ENCODE results near the gene NEU4.

NEU4 gene

DNA sequence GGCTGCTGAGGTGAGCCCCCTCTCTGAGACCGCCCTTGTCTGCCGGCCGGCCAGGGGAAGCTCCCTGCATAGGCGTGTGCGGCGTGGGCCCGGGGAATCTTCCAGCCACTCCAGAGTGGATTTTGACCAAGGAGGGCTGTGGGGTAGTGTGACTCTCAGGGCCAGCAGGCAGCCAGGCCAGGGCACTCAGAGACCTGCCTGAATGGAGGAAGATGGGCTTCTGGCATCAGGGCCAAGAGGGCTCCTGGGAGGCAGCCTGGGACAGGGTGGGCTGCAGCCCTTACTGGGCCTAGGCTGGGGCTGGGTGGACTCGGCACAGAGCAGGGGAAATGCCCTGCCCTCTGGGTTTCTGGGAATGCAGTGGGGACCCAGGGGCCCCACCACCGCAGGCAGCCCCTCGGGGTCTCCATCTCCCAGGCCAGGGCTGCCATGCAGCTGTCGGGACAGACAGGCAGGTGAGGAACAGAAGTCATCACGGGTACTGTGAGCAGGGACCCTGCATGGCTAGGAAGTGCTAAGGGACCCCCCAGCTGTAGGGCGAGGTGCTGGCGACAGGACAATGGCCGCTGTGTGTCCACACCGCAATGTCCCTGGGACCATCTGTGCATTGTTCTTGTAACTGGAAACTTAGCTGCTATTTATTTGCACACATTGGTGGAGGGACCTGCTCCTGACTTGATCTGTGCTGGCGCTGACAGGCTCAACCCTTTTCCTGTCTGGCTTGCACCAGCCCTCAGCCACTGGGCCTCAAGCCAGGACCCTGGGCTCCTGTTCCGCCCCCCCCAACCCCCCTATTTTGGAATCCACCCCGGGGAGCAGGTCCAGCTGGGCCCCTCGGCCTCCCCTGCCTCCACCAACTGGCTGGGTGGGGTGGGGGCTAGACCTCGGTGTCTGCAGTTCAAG, 45.6 kb downstream of the NEU4 start:
- no peak for DNase-seq

DNA sequence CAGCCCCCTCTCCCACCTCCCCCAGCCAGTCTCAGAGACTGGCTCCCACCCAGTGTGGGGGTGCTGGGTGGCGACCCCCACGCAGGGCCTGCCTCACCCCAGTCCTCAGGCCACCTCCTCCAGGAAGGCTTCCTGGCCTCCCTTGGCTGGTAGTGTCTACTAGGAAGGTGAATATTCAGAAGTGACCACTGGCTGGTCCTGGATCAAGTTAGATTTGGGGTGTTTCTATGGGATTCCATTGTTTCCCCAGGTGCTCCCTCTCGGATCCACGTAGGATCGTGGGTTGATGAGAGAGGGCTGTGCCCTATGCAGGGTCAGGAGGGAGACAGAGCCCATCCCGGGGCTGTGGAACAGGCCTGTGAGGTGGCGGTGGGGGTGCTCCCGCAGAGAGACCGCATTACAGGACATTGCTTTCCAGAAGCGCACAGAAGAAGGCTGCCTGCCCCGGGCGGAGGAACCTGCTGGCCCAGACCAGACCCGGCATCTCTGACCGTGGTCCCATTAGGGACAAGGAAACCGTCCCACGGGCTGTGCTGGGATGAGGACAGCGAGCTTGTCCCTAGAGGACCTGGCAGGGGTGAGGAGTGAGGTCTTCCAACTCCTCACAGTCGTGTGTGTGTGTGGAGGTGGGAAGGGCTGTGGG, 46.4 kb downstream of the NEU4 start:
- DNase-seq = no peak

DNA sequence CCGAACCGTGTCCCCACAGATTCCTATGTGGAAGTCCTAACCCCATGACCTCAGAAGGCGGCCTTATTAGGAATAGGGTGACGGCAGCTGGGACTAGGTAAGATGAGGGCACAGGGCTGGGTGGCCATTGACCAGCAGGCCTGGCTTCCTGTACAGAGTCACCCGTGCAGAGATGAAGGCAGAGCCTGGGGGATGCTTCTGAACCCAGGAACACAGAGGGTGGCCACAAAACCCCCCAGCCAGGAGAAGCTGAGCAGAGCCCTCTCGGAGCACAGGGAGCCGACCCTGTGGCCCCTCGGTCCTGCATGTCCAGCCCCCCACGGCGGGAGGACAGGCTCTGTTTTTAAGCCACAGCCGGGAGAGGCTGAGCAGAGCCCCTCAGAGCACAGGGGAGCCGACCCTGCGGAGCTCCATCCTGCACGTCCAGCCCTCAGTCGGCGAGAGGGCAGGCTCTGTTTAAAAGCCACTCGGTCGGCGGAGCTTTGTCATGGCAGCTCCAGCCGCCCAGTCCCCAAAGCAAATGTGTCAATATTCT, 47.0 kb downstream of the NEU4 start:
- DNase-seq = no peak

DNA sequence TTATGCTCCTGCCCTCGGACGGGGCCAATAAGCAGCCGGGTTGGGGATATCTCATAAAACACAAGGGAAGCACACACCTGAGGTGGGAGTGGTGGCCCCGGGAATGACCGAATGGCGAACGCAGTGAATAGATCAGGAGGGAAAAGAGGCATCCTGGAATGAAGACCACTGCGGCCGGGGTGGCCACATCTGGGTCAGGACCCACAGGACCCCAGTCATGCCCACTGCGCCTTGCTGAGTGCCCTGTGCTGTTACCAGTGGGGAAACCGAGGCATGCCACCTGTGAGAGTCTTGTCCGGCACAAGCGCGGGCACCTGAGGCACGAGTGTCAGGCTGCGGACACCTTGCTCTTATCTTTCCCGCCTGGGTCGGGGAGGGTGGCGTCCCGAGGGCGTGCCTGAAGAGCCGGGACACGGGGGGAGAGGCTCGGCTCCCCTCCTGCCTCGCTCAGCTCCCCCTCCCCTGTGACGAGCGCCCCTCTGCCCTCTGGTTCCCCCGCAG, 48.1 kb downstream of the NEU4 start:
- no peak for DNase-seq

DNA sequence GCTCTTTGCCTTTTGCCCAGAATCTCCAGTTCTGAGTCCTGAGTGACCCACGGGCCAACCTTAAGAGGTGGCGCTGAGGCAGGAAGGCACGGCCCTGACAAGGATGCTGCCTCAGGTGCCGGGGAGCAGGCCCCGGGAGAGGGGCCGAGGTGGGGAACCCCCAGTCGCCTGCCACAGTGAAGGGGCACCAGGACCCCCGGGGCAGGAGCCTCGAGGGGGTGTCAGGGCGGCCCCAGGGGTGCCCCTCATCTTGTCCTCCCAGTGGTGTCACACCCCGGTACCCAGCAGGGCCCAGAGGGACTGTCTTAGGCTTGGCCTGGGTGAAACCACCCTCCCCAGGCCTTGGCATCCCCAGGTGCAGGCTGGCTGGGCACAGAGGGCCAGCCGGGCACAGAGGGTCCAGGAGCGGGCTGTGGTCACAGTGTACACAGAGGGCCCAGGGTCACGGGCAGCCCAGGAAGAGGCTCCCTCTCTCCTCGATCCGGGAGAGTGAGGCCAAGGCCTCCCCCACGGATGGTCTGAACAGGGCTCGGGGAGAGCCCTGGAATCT, 48.7 kb downstream of the NEU4 start:
- no peak for DNase-seq

DNA sequence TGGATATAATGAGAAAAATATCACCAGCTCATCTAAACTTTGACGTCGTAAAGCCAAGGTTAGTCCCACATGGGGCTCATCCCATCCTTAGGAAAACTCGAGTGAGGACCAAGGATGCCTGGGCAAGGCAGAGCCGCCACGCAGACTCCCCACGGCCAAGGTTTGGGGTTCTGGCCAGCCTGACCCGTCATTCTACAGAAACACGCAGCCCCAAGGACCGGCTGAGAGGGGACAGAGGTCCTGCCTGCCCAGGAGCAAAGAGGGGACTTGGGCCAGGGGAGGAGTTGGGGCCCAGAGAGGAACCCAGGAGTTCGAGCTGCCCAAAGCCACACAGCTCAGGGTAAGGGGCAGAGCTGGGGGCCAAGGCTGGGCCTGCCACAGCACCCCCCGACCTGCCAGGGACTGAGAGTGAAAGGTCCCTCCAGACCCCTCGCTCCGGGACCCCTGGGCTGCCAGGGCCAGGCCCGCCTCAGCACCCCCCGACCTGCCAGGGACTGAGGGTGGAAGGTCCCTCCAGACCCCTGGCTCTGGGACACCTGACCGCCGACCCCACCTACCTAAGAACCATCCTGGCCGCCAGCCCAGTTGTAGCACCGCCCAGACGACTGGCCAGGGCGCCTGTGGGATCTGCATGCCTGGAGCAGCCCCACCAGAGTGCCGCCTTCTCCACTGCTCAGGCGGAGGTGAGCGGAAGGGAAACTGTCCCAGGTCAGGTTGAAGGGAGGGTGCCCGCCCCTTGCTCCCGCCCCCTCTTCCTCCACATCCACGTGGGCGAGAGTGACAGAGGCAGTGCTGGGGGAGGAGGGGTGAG, 49.4 kb downstream of the NEU4 start, which contains the start of gene PDCD1:
Gene PDCD1, minus strand, starts transcription at position 689 of the 811 bp plus-strand sequence. Its CDS starts 56 bp downstream, at position 633.
- no peak for DNase-seq

DNA sequence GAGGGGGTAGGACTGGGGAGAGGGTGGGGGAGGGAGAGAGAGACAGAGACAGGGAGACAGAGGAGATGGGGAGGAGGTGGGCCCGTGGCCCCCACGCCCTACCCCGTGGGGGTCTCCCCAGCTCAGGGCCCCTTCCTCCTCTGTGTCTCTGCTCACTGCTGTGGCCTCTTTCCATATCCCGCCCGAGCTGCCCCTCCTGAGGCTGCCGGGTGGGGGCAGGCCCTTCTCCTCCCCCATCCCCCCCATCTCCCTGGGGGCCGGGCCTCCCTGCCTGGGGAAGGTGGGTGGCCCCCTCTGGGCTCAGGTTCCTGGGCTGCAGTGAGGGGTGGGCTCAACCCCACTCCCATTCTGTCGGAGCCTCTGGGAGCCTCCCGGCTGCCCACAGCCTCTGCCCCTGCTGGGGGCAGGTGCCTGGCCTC, 50.0 kb downstream of the NEU4 start:
- no peak for DNase-seq

DNA sequence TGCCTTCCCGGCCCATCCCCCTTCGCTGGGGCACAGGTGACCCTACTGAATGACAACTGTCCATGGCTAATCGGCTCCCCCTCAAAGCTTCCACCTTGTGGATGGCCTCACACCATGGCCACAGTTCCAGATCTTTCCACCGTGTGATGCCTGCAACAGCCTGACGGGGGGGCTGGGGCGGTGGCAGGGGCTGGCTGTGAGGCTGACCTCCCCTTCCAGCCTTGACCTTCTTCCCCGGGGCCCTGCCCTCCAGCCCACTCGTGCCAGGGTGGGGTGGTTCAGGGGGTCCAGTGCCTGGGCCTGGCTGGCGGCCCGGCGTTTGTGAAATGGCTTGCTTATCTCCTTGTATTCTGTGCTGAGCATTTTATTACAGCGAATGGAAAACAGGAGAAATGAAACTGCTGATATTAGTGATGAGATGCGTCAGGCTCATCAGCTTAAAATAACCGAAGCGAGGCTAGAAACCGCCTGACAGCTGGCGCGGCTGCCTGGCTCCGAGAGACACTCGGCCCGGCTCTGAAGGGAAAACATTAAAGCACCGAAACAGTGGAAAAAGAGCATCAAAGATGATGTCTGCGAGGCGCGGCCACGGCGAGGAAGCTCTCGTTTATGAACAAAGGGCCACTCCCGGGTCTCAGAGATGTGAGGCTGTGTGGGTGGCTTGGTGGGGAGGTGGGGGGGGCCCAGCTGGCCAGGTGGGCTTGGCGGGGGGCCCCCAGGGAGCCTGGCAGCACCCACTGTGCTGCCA, 50.6 kb downstream of the NEU4 start:
- no peak for DNase-seq

DNA sequence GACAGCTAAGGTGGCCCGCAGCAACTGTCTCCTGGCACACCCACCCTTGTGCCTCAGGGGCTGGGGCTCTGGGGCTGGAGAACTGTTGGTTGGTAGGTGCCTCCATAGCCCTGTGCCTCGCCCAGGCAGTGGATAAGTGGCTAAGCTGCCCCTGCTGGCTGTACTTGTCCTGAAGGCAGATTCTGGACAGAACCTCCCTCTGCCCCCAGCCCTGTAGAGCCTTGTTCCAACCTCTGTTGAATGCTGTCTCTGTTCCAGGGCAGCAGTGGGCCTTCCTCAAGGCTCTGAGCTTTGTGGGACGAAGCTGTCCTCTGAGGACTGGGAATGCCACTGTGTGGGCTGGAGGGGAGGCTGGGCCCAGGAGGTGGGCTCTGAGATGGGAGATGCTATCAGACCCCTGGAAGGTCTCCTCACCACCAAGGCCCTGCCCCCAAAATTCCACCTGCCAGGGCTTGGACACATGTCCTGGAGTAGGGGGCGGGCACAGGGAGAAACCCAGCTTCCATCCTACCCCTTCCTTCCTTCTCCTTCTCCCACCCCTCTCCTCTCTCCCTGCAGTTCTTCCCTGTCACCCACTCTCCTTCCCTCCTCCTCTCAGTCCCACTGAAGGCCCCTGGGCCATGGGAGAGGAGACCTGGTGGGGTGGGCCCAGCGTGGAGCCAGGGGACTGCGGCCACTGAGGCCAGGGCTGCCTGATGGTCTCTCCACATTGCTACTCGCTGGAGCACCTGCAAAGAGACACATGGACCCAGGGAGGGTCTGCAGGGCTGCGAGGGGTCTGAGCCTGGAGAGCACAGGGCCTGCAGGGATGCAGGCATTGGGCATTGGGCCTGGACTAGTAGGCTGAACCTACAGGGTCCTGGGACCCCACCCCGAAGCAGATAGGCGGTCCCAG, 51.4 kb downstream of the NEU4 start:
- no peak for DNase-seq

DNA sequence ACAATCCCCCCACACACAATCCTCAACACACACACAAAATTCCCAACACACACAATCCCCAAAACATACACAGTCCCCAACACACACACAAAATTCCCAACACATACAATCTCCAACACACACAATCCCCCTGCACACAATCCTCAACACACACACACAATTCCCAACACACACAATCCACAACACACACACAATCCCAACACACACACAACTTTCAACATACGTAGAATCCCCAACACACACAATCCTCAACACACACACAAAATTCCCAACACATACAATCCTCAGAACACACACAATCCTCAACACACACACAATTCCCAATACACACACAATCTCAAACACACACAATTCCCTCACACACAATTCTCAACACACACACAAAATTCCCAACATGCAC, 52.3 kb downstream of the NEU4 start:
- no peak for DNase-seq

DNA sequence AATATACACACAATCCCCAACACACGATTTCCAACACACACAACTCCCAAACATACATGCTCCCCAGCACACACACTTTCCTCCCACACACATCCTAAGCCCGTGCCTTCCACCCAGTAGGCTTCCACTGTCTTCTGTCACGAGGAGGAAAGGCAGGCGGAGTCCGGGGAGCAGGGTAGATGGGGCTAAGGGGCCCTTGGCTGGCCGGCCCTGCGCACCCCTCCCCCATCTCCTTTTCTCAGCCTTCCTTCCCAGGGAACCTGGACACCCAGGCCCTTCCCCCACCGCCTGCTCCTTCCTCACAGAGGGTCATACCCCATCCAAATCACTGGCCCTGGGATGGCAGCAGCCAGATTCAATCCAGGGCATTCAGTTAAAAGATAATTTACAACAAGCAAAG, 53.1 kb downstream of the NEU4 start:
- DNase-seq = no peak

DNA sequence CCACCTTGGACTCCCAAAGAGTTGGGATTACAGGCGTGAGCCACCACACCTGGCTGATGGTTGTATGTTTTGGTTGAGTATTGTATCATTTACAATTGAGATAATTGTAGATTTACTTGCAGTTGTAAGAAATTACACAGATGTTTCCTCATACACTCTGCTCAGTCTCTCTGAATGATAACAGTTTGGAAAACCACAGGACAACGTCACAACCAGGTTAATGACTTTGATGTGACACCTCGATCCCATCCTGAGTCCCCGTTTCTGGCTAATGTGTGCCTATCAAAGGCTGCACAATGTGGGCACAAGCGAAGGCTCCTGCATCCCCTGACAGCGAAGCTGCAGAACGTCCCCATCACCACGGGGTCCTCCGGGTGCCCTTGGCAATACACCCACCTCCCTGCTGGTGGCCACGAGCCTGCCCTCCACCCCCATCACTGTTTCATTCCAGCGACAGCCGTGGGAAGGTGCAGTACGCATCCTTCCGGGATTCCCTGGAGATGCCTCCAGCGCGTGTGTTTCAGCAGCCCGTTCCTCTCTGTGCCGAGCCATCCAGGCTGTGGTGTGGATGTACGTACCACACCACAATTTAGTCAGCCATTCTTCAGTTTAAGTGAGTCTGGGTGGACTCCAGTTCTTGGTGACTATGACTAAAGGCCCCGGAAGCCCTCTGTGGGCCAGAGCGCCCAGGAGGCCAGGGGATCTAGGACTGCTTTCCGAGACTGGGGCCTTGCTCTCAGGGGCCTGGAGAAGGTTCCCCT, 54.0 kb downstream of the NEU4 start:
- no peak for DNase-seq

DNA sequence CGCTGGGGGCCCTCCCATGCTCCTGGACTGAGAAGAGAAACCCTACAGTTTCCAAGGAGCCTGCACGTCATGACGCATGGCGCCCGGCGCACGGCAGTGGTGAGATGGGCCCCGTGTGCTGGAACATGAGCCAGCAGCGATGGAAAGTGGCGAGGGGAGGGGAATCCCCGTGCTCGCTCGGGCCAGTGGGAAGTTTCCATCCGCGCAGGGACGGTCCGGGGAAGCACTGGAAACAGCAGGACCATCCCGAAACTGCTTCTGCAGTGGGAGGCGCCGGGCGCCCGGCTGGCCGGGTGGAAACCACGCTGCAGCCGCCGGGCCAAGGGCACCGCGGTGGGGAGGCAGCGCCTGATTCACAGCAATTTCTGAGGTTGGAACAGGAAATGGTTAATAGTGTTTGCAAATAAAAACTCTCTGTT, 54.6 kb downstream of the NEU4 start:
- no peak for DNase-seq

DNA sequence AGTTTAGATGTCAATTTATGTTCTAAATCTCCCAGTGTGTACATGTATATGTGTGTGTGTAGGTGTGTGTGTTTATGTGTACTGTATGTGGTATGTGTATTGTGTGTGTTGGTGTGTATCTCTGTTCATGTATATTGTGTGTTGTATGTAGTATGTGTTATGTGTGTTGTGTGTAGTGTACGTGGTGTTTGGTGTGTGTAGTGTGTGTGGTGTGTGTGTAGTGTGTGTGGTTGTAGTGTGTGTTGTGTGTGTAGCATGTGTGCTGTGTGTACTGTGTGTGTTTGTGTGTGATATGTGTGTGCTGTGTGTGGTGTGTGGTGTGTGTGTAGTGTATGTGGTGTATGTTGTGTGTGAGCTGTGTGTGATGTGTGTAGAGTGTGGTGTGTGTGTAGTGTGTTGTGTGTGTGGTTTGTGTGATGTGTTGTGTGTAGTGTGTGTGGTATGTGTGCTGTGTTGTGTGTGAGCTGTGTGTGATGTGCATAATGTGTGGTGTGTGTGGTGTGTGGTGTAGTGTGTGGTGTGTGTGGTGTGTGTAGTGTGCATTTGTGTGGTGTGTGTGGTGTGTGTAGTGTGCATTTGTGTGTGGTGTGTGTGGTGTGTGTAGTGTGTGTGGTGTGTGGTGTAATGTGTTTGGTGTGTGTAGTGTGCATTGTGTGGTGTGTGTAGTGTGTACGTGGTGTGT, 55.3 kb downstream of the NEU4 start:
- DNase-seq = no peak

DNA sequence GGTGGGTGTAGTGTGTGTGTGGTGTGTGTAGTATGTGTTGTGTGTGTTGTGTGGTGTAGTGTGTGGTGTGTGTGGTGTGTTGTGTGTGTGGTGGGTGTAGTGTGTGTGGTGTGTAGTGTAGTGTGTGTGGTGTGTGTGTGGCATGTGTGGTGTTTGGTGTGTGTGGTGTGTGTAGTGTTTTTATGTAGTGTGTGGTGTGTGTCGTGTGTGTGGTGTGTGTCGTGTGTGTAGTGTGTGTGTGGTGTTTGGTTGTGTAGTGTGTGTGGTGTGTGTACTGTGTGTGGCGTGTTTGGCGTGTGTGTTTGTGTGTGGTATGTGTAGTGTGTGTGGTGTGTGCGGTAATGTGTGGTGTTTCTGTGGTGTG, 55.8 kb downstream of the NEU4 start:
- no peak for DNase-seq

DNA sequence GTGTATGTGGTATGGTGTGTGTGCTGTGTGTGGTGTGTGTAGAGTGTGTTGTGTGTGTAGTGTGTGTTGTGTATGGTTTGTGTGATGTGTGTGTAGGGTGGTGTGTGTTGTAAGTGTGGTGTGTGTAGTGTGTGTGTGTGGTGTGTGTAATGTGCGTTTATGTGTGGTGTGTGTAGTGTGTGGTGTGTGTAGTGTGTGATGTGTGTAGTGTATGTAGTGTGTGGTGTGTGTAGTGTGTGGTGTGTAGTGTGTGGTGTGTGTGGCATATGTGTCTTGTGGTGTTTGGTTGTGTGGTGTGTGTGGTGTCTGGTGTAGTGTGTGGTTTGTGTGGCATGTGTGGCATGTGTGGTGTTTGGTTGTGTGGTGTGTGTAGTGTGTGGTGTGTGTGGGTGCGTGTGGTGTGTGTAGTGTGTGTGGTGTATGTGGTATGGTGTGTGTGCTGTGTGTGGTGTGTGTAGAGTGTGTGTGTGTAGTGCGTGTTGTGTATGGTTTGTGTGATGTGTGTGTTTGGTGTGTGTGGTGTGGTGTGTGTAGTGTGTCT, 56.5 kb downstream of the NEU4 start:
- no peak for DNase-seq

DNA sequence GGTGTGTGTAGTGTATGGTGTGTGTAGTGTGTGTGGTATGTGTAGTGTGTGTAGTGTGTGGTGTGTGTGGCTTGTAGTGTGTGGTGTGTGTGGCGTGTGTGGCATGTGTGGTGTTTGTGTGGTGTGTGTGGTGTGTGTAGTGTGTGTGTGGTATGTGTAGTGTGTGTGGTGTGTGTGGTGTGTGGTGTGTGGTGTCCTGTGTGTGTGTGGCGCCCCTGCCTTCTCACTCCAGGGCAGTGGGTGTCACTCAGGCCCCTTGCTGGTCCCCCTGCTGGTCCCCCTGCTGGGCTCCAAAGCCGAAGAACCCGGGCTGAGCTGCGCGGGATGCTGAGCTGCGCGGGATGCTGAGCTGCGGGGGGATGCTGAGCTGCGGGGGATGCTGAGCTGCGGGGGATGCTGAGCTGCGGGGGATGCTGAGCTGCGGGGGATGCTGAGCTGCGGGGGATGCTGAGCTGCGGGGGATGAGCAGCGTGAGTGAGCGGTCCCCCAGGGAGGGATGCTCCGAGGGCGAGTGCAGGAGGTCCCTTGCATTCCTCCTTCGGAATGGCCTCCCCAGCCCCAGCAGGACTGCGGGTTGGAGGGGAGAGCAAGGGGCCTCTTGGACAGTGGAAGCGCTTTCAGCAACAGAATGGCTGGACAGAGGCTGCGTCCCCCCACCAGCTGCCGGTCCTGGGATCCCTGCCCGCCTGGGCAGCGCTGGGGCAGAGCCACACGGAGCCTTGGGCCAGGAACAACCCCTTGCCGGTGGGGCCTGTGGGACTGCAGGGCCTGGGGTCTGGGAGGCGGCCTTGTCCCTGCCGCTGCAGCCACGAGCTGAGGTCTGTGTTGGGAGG, 57.2 kb downstream of the NEU4 start:
- DNase-seq = no peak
